ENCODE results near the gene HBG1. TPM values are rescaled to one million over a fixed set of nuclear protein-coding genes. Genes with fewer than 3 reads are reported as not detected.

Gene HBG1
- total RNA-seq, 1 experiment from 2014 or later = not detected

GRCh38 chr11:5242933-5243815 lies 6.5 kb downstream of the HBG1 start:
- CTCF ChIA-PET = no interaction called here
- ATAC-seq (no peak), DNase-seq (no peak)
- H3K9ac ChIP-seq (ENCODE audit: low read length) = no peak overlapping the region
- no peaks in the 10 kb centered on the region for H3K79me2 ChIP-seq (ENCODE audit: low read length)
- intact Hi-C loops (cut with micrococcal nuclease) = no loop called here
- TF ChIP-seq EZH2 (IDR thresholded peaks at IDR 0.05; ENCODE audit: low read length, unreplicated experiment) (no peak), EZH2phosphoT487 (IDR thresholded peaks at IDR 0.05; ENCODE audit: borderline replicate concordance, low read length) (no peak), CTCF (conservative IDR thresholded peaks at IDR 0.05; ENCODE audit: low read depth, low read length) (no peak)
- no peaks in the 10 kb centered on the region for H3K9me3 ChIP-seq (ENCODE audit: low read length)
- no peak overlapping the region for H3K27ac ChIP-seq (ENCODE audit: low read length)
- no TSS peak for BruUV-seq (replicated peaks)
- H3K4me1 ChIP-seq (ENCODE audit: insufficient read depth, low read length) = no peaks in the 10 kb centered on the region
- no peak overlapping the region for H2AFZ ChIP-seq (ENCODE audit: low read length)
- H3K4me3 ChIP-seq (ENCODE audit: low read length) = no peak overlapping the region
- no peaks in the 10 kb centered on the region for H4K20me1 ChIP-seq (ENCODE audit: low read length)
- no peaks in the 10 kb centered on the region for H3F3A ChIP-seq (ENCODE audit: low read length, unreplicated experiment)
- H3K4me2 ChIP-seq (ENCODE audit: low read length) = no peak overlapping the region
- no peaks in the 10 kb centered on the region for H3K9me2 ChIP-seq (replicated peaks; ENCODE audit: low read length)
- H3K36me3 ChIP-seq (ENCODE audit: low read depth, low read length) = no peaks in the 10 kb centered on the region
- H3K27me3 ChIP-seq (ENCODE audit: low read length) = peaks cover 21% of the 10 kb centered on the region
- POLR2A ChIA-PET (ENCODE audit: unreplicated experiment) = no interaction called here

- no peak for DNase-seq
- no peak overlapping the region for H3K9ac ChIP-seq (ENCODE audit: low read length)
- no peaks in the 10 kb centered on the region for H3K9me3 ChIP-seq (ENCODE audit: low read length)
- no peaks in the 10 kb centered on the region for H3K4me1 ChIP-seq (ENCODE audit: insufficient read depth, low read length)
- H3K27ac ChIP-seq (ENCODE audit: low read length) = no peak overlapping the region
- H3K36me3 ChIP-seq (ENCODE audit: low read depth, low read length) = no peaks in the 10 kb centered on the region
- no TSS peak for BruUV-seq (replicated peaks)
- H4K20me1 ChIP-seq (ENCODE audit: low read length) = no peaks in the 10 kb centered on the region
- intact Hi-C loops (cut with micrococcal nuclease) = no loop called here
- no peaks in the 10 kb centered on the region for H3F3A ChIP-seq (ENCODE audit: low read length, unreplicated experiment)
- CTCF ChIA-PET = no interaction called here
- no peaks in the 10 kb centered on the region for H3K9me2 ChIP-seq (replicated peaks; ENCODE audit: low read length)
- H2AFZ ChIP-seq (ENCODE audit: low read length) = no peak overlapping the region
- H3K4me2 ChIP-seq (ENCODE audit: low read length) = no peak overlapping the region
- H3K79me2 ChIP-seq (ENCODE audit: low read length) = no peaks in the 10 kb centered on the region
- POLR2A ChIA-PET (ENCODE audit: unreplicated experiment) = no interaction called here
- no peak for ATAC-seq
- no peak overlapping the region for H3K4me3 ChIP-seq (ENCODE audit: low read length)
- TF ChIP-seq EZH2phosphoT487 (IDR thresholded peaks at IDR 0.05; ENCODE audit: borderline replicate concordance, low read length) = no peak
- no peak for TF ChIP-seq EZH2 (IDR thresholded peaks at IDR 0.05; ENCODE audit: low read length, unreplicated experiment)
- TF ChIP-seq CTCF (conservative IDR thresholded peaks at IDR 0.05; ENCODE audit: low read depth, low read length) = no peak
- H3K27me3 ChIP-seq (ENCODE audit: low read length) = peaks cover 21% of the 10 kb centered on the region; the same call in 1 of the 2 replicates
These were observed 7.4 kb downstream of the HBG1 start for GRCh38 chr11:5242208-5242607.

- Histone ChIP-seq H3K27me3 (ENCODE audit: low read length) (0 out of 2 replicates have a peak, but pooled peaks cover 17% of the 10 kb centered on the region), H3K9ac (ENCODE audit: low read length) (no peak overlapping the region), H3K4me2 (ENCODE audit: low read length) (no peak overlapping the region), H4K20me1 (ENCODE audit: low read length) (no peaks in the 10 kb centered on the region), H3K4me3 (ENCODE audit: low read length) (no peak overlapping the region), H3F3A (ENCODE audit: low read length, unreplicated experiment) (no peaks in the 10 kb centered on the region), H3K36me3 (ENCODE audit: low read depth, low read length) (no peaks in the 10 kb centered on the region), H2AFZ (ENCODE audit: low read length) (no peak overlapping the region), H3K9me2 (replicated peaks; ENCODE audit: low read length) (no peaks in the 10 kb centered on the region), H3K27ac (ENCODE audit: low read length) (no peak overlapping the region), H3K4me1 (ENCODE audit: insufficient read depth, low read length) (no peaks in the 10 kb centered on the region), H3K9me3 (ENCODE audit: low read length) (no peaks in the 10 kb centered on the region), H3K79me2 (ENCODE audit: low read length) (no peaks in the 10 kb centered on the region)
- intact Hi-C loops (cut with micrococcal nuclease) = no loop called here
- ChIA-PET POLR2A (ENCODE audit: unreplicated experiment) (no interaction called here), CTCF (no interaction called here)
- BruUV-seq (replicated peaks) = no TSS peak
- ATAC-seq = no peak
- DNase-seq = no peak
- no peak for TF ChIP-seq CTCF (conservative IDR thresholded peaks at IDR 0.05; ENCODE audit: low read depth, low read length)
- no peak for TF ChIP-seq EZH2 (IDR thresholded peaks at IDR 0.05; ENCODE audit: low read length, unreplicated experiment)
- TF ChIP-seq EZH2phosphoT487 (IDR thresholded peaks at IDR 0.05; ENCODE audit: borderline replicate concordance, low read length) = no peak
These were observed 8.2 kb downstream of the HBG1 start for GRCh38 chr11:5241458-5241857.
